Measurements from ENCODE around the gene KCNN3. TPM values are rescaled to one million over a fixed set of nuclear protein-coding genes. Genes with fewer than 3 reads are reported as not detected.

KCNN3 gene
- total and polyA plus RNA-seq, 2 of the 8 experiments (the other 6 are each of a cell fraction or from before 2014, with no cell fraction given): 2.8 to 3.7 TPM

DNA sequence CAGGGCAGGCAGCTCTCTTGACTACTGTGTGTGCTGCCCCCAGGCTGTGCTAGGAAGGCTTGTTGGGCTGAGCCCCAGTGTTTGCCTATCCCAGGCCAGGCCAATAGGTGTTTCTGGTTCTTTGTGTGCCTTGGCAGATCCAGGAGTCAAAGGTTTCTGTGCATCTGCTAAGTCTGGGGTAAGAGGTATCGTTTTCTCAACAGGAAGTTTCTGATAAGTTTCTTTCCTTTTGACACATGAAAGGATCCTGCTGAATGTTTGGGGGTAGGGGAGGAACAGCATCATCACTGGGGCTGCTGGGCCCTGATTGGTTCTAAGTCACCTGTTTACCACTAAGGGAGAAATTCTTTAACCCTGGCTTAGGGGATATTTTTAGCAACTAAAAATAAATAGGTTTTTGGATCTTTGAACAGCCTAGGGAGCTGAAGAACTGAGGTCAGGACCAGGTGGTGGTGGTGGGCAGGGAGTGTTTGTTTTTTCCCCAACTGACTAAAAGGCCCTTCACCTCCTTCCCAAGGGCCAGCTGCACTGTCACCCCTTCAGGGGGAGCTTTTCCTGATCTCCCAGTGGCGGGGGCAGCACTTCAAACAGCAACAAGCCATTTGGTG, 85.1 kb downstream of the KCNN3 start (continued):
- TF ChIP-seq EGR1 (IDR thresholded peaks at IDR 0.05; ENCODE audit: borderline replicate concordance, low read depth, low read length): no peak
- no peak for TF ChIP-seq SP4 (IDR thresholded peaks at IDR 0.05; ENCODE audit: low read length)
- TF ChIP-seq TBP (IDR thresholded peaks at IDR 0.05; ENCODE audit: low read depth, low read length): no peak
- TF ChIP-seq SIRT6 (IDR thresholded peaks at IDR 0.05; ENCODE audit: low read length): no peak
- TF ChIP-seq, protein P1, sequence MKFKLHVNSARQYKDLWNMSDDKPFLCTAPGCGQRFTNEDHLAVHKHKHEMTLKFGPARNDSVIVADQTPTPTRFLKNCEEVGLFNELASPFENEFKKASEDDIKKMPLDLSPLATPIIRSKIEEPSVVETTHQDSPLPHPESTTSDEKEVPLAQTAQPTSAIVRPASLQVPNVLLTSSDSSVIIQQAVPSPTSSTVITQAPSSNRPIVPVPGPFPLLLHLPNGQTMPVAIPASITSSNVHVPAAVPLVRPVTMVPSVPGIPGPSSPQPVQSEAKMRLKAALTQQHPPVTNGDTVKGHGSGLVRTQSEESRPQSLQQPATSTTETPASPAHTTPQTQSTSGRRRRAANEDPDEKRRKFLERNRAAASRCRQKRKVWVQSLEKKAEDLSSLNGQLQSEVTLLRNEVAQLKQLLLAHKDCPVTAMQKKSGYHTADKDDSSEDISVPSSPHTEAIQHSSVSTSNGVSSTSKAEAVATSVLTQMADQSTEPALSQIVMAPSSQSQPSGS (IDR thresholded peaks at IDR 0.05; ENCODE audit: low read length): no peak
- TF ChIP-seq FOSL1 (IDR thresholded peaks at IDR 0.05; ENCODE audit: insufficient read depth, low read depth, low read length): no peak
